WTC11 (cell line): ENCODE results near the gene EDIL3. TPM values are rescaled to one million over a fixed set of nuclear protein-coding genes. Genes with fewer than 3 reads are reported as not detected.
A peak's percentile ranks its signal among the peaks of the same experiment; 100 is the strongest.

Experiments
- ATAC-seq: fragments of 200-7000 bp; cut with Tn5 transposase; 2 replicates; pipeline ENCODE4 v1.10.0; 2021; ENCODE audit warnings: mild to moderate bottlenecking, moderate library complexity
- CTCF ChIA-PET: fragments of 300-600 bp; sonication (Branson Sonifier 250); formaldehyde crosslinking; loops from one replicate; lab custom pipeline; 2021; ENCODE audit warnings: antibody characterized with exemption; lab: Charles Lee
- POLR2A ChIA-PET: fragments of 350-600 bp; sonication (Branson Sonifier 250); formaldehyde crosslinking; loops from one replicate; lab custom pipeline; 2021; ENCODE audit warnings: antibody characterized with exemption; lab: Charles Lee
- DNase-seq: peaks from one replicate; pipeline ENCODE4 v3.0.0; 2021; ENCODE audit warnings: low spot score
- H3K27ac Mint-ChIP-seq: 2 replicates; pipeline ENCODE4 v1.8.0; 2021; ENCODE audit warnings: mixed read lengths
- H3K27me3 Mint-ChIP-seq: 2 replicates; pipeline ENCODE4 v1.8.0; 2021; ENCODE audit warnings: low read depth, mild to moderate bottlenecking, moderate library complexity, mixed read lengths
- H3K36me3 Mint-ChIP-seq: 2 replicates; pipeline ENCODE4 v1.8.0; 2021; ENCODE audit warnings: mixed read lengths
- H3K4me1 Mint-ChIP-seq: 2 replicates; pipeline ENCODE4 v1.8.0; 2022; ENCODE audit warnings: mixed read lengths
- H3K4me3 Mint-ChIP-seq: 2 replicates; pipeline ENCODE4 v1.8.0; 2021; ENCODE audit warnings: mild to moderate bottlenecking, moderate library complexity, mixed read lengths
- H3K9me3 Mint-ChIP-seq: 2 replicates; pipeline ENCODE4 v1.8.0; 2021; ENCODE audit warnings: mixed read lengths
- AR ChIP-seq: fragments of 250-450 bp; sonication (Bioruptor Pico); IDR thresholded peaks from 2 replicates; pipeline ENCODE4 v1.9.0; 2021; ENCODE audit warnings: mild to moderate bottlenecking
- CREB1 ChIP-seq: sonication (generic); formaldehyde crosslinking; IDR thresholded peaks from 2 replicates; pipeline ENCODE4 v1.8.0; 2023; ENCODE audit warnings: mild to moderate bottlenecking, missing genetic modification reagents
- CREM ChIP-seq: sonication (generic); formaldehyde crosslinking; IDR thresholded peaks from 2 replicates; pipeline ENCODE4 v1.8.1; 2022; ENCODE audit warnings: mild to moderate bottlenecking, missing genetic modification reagents, moderate library complexity
- FOXK1 ChIP-seq: sonication (generic); formaldehyde crosslinking; IDR thresholded peaks from 2 replicates; pipeline ENCODE4 v1.8.0; 2022; ENCODE audit warnings: mild to moderate bottlenecking, moderate library complexity, missing genetic modification reagents
- HMGA2 ChIP-seq: fragments of 250-450 bp; sonication (Bioruptor Pico); IDR thresholded peaks from 2 replicates; pipeline ENCODE4 v1.4.0; 2021; ENCODE audit warnings: mild to moderate bottlenecking, moderate library complexity
- KAT7 ChIP-seq: sonication (generic); formaldehyde crosslinking; IDR thresholded peaks from 2 replicates; pipeline ENCODE4 v1.8.1; 2023; ENCODE audit warnings: missing genetic modification reagents, mild to moderate bottlenecking, borderline replicate concordance
- MAX ChIP-seq: sonication (generic); formaldehyde crosslinking; IDR thresholded peaks from 2 replicates; pipeline ENCODE4 v1.8.0; 2022; ENCODE audit warnings: mild to moderate bottlenecking, missing genetic modification reagents
- MLX ChIP-seq: sonication (generic); formaldehyde crosslinking; IDR thresholded peaks from 2 replicates; pipeline ENCODE4 v1.8.1; 2023; ENCODE audit warnings: mild to moderate bottlenecking, missing genetic modification reagents, moderate library complexity
- MYBL2 ChIP-seq: sonication (generic); formaldehyde crosslinking; IDR thresholded peaks from 2 replicates; pipeline ENCODE4 v1.8.1; 2023; ENCODE audit warnings: mild to moderate bottlenecking, moderate library complexity, missing genetic modification reagents
- NFE2L1 ChIP-seq: sonication (generic); formaldehyde crosslinking; IDR thresholded peaks from 2 replicates; pipeline ENCODE4 v1.8.1; 2023; ENCODE audit warnings: missing genetic modification reagents
- NFYB ChIP-seq: sonication (generic); formaldehyde crosslinking; conservative IDR thresholded peaks from 2 replicates; pipeline ENCODE4 v1.8.0; 2022; ENCODE audit warnings: low read depth, missing genetic modification reagents
- PRDM15 ChIP-seq: sonication (generic); formaldehyde crosslinking; IDR thresholded peaks from 2 replicates; pipeline ENCODE4 v1.8.0; 2022; ENCODE audit warnings: missing genetic modification reagents
- SMAD4 ChIP-seq: sonication (generic); formaldehyde crosslinking; IDR thresholded peaks from 2 replicates; pipeline ENCODE4 v1.8.0; 2022; ENCODE audit warnings: mild to moderate bottlenecking, missing genetic modification reagents
- TP53 ChIP-seq: sonication (generic); formaldehyde crosslinking; IDR thresholded peaks from 2 replicates; pipeline ENCODE4 v1.8.1; 2023; ENCODE audit warnings: mild to moderate bottlenecking, missing genetic modification reagents
- ZBTB21 ChIP-seq: sonication (generic); formaldehyde crosslinking; IDR thresholded peaks from 2 replicates; pipeline ENCODE4 v1.8.1; 2023; ENCODE audit warnings: mild to moderate bottlenecking, missing genetic modification reagents, borderline replicate concordance
- ZNF121 ChIP-seq: sonication (generic); formaldehyde crosslinking; IDR thresholded peaks from 2 replicates; pipeline ENCODE4 v1.8.0; 2023; ENCODE audit warnings: missing genetic modification reagents
- total RNA-seq: library from RNA; stranded (reverse); gene quantifications from 3 replicates; pipeline ENCODE4 v1.2.3, GENCODE V29; 2021

EDIL3 gene
- total RNA-seq, 1 experiment from 2014 or later = 48.3 TPM

GRCh38 chr5:84383816-84384603 lies 670 bp downstream of the EDIL3 start (continued):
- no peak for TF ChIP-seq MLX
- TF ChIP-seq NFYB (CRISPR knock-in tag) = no peak
- TF ChIP-seq AR (CRISPR knock-in tag) = no peak
- TF ChIP-seq CREB1 (CRISPR knock-in tag) = no peak
- no peak for TF ChIP-seq MYBL2 (CRISPR knock-in tag)

GRCh38 chr5:84383296-84383815 lies 1.3 kb downstream of the EDIL3 start:
- TF ChIP-seq HMGA2 (CRISPR knock-in tag) (peak; percentile 39; the same call in 1 of the 2 replicates), FOXK1 (no peak)
- TF ChIP-seq, all 79 proteins: peak for 1

GRCh38 chr5:84382363-84383295 lies 2.1 kb downstream of the EDIL3 start:
- H3K36me3 Mint-ChIP-seq = 0 out of 2 replicates have a peak, but pooled peaks cover under 1% of the 10 kb centered on the region
- TF ChIP-seq NFYB (CRISPR knock-in tag) (no peak), KAT7 (CRISPR knock-in tag) (peak; percentile 92; the same call in 1 of the 2 replicates), ZBTB21 (peak; percentile 21; the same call in 1 of the 2 replicates), SMAD4 (CRISPR knock-in tag) (peak; percentile 60; the same call in 1 of the 2 replicates), NFE2L1 (CRISPR knock-in tag) (peak; percentile 46; the same call in 1 of the 2 replicates), PRDM15 (CRISPR knock-in tag) (0 out of 2 replicates have a peak, but pooled peaks have one; percentile 4), ZNF121 (CRISPR knock-in tag) (no peak), CREM (CRISPR knock-in tag) (peak; percentile 6; the same call in 1 of the 2 replicates), TP53 (CRISPR knock-in tag) (peak; percentile 47; the same call in 1 of the 2 replicates), MAX (peak; percentile 44)
- TF ChIP-seq, all 79 proteins: peak for 8
- Mint-ChIP-seq H3K4me3 (peak overlapping the region; percentile 89), H3K4me1 (peaks cover 40% of the 10 kb centered on the region), H3K9me3 (no peaks in the 10 kb centered on the region), H3K27ac (peak overlapping the region; percentile 91), H3K27me3 (no peaks in the 10 kb centered on the region; the same call in 1 of the 2 replicates)
- ChIA-PET CTCF (interaction anchor here (1.0 kb wide), 3 partner anchors 107 to 666 kb away, joined by 3 read pairs; no protein-coding TSS in a partner anchor), POLR2A (interaction anchor here (0.6 to 1.4 kb wide), 3 partner anchors 91 to 662 kb away, joined by 3 to 5 read pairs (median 4); partner anchors contain the start of gene HAPLN1)
- DNase-seq (peak; percentile 72), ATAC-seq (peak; percentile 62)

More at GRCh38 chr5:84383296-84383815, 1.3 kb downstream of the EDIL3 start:
- ATAC-seq (peak; percentile 1), DNase-seq (no peak)
- no peak overlapping the region for H3K27ac Mint-ChIP-seq
- no peaks in the 10 kb centered on the region for H3K9me3 Mint-ChIP-seq
- peak overlapping the region; percentile 89 for H3K4me3 Mint-ChIP-seq
- POLR2A ChIA-PET = interaction anchor here (0.5 to 1.4 kb wide), 2 partner anchors 223 to 661 kb away, joined by 3 to 4 read pairs; no protein-coding TSS in a partner anchor
- H3K27me3 Mint-ChIP-seq = no peaks in the 10 kb centered on the region; the same call in 1 of the 2 replicates
- peaks cover 42% of the 10 kb centered on the region for H3K4me1 Mint-ChIP-seq
- H3K36me3 Mint-ChIP-seq = peaks cover 6% of the 10 kb centered on the region; the same call in 1 of the 2 replicates
- CTCF ChIA-PET = interaction anchor here (1.0 kb wide), 1 partner anchor 662 kb away, joined by 3 read pairs; no protein-coding TSS in a partner anchor
